Chondrocyte (in vitro differentiated cells): Measurements from ENCODE around the gene DNAJC27. TPM values are rescaled to one million over a fixed set of nuclear protein-coding genes. Genes with fewer than 3 reads are reported as not detected.

ENCODE experiments used
- DNase-seq: peaks from one replicate; pipeline ENCODE4 v3.0.0; 2021; ENCODE audit warnings: mixed read lengths, low spot score
- H3K27ac Mint-ChIP-seq: one replicate; pipeline ENCODE4 v1.8.0; 2021; ENCODE audit warnings: mild to moderate bottlenecking, moderate library complexity, mixed read lengths; ENCODE audit not compliant: unreplicated experiment
- H3K27me3 Mint-ChIP-seq: 2 replicates; pipeline ENCODE4 v1.8.0; 2021; ENCODE audit warnings: low read depth, mixed read lengths
- H3K36me3 Mint-ChIP-seq: 2 replicates; pipeline ENCODE4 v1.8.0; 2021; ENCODE audit warnings: low read depth, mixed read lengths
- H3K4me1 Mint-ChIP-seq: 2 replicates; pipeline ENCODE4 v1.8.0; 2021; ENCODE audit warnings: low read depth, mild to moderate bottlenecking, mixed read lengths
- H3K4me3 Mint-ChIP-seq: one replicate; pipeline ENCODE4 v1.8.0; 2021; ENCODE audit warnings: mild to moderate bottlenecking, moderate library complexity, mixed read lengths; ENCODE audit not compliant: unreplicated experiment
- H3K9me3 Mint-ChIP-seq: 2 replicates; pipeline ENCODE4 v1.8.0; 2021; ENCODE audit warnings: low read depth, mixed read lengths
- total RNA-seq: library from RNA; stranded (reverse); gene quantifications from 3 replicates; pipeline ENCODE4 v1.2.1, GENCODE V29; 2021
- TF ChIP-seq, protein P1 (sequence below): fragments of 200-600 bp; sonication (generic); IDR thresholded peaks from 2 replicates; pipeline ENCODE4 v1.5.0; 2021; ENCODE audit warnings: antibody characterized with exemption, mild to moderate bottlenecking, moderate library complexity

DNAJC27 gene
- total RNA-seq, 1 donor from 2014 or later, result 3.8 TPM

GRCh38 chr2:24958411-24958935 is 13.3 kb downstream of the DNAJC27 start:
- no peak for DNase-seq
- TF ChIP-seq, protein P1, sequence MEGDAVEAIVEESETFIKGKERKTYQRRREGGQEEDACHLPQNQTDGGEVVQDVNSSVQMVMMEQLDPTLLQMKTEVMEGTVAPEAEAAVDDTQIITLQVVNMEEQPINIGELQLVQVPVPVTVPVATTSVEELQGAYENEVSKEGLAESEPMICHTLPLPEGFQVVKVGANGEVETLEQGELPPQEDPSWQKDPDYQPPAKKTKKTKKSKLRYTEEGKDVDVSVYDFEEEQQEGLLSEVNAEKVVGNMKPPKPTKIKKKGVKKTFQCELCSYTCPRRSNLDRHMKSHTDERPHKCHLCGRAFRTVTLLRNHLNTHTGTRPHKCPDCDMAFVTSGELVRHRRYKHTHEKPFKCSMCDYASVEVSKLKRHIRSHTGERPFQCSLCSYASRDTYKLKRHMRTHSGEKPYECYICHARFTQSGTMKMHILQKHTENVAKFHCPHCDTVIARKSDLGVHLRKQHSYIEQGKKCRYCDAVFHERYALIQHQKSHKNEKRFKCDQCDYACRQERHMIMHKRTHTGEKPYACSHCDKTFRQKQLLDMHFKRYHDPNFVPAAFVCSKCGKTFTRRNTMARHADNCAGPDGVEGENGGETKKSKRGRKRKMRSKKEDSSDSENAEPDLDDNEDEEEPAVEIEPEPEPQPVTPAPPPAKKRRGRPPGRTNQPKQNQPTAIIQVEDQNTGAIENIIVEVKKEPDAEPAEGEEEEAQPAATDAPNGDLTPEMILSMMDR, result no peak
- no peaks in the 10 kb centered on the region for H3K4me1 Mint-ChIP-seq
- peaks cover 53% of the 10 kb centered on the region for H3K36me3 Mint-ChIP-seq
- peaks cover 11% of the 10 kb centered on the region for H3K9me3 Mint-ChIP-seq
- no peak overlapping the region for H3K4me3 Mint-ChIP-seq
- H3K27me3 Mint-ChIP-seq, result no peaks in the 10 kb centered on the region
- no peak overlapping the region for H3K27ac Mint-ChIP-seq

DNA sequence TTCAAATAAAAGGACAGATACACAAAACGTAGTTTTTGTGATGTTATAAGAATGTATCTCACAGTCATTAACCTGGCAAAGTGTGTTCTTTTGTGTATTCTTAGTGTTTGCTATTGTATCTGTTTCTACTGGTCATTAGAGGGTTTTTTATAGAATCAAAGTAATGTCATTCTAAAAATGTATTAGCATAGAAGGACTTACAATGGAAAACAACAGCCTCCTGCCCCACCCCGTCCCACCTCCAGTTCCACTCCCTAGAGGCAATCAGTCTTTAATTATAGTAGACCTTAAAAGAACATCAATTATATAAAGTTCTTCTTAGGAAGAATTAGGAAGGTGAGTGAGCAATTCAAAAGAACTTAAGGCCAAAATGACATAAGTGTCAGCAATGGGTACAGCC is 13.8 kb downstream of the DNAJC27 start:
- Mint-ChIP-seq H3K9me3 (peaks cover 11% of the 10 kb centered on the region), H3K36me3 (peaks cover 50% of the 10 kb centered on the region), H3K4me3 (no peak overlapping the region), H3K4me1 (no peaks in the 10 kb centered on the region), H3K27me3 (no peaks in the 10 kb centered on the region), H3K27ac (no peak overlapping the region)
- TF ChIP-seq, protein P1, result no peak
- no peak for DNase-seq

GRCh38 chr2:24957221-24957620 is 14.5 kb downstream of the DNAJC27 start:
- Mint-ChIP-seq H3K4me1 (no peaks in the 10 kb centered on the region), H3K36me3 (peaks cover 48% of the 10 kb centered on the region)
- DNase-seq, result no peak

GRCh38 chr2:24955921-24956320 is 15.8 kb downstream of the DNAJC27 start:
- Mint-ChIP-seq H3K27me3 (no peaks in the 10 kb centered on the region), H3K27ac (no peak overlapping the region), H3K9me3 (peaks cover 11% of the 10 kb centered on the region), H3K36me3 (peaks cover 49% of the 10 kb centered on the region), H3K4me1 (no peaks in the 10 kb centered on the region), H3K4me3 (no peak overlapping the region)
- TF ChIP-seq, protein P1, result no peak
- no peak for DNase-seq

More at GRCh38 chr2:24957221-24957620, 14.5 kb downstream of the DNAJC27 start:
- Mint-ChIP-seq H3K27me3 (no peaks in the 10 kb centered on the region), H3K9me3 (peaks cover 11% of the 10 kb centered on the region), H3K4me3 (no peak overlapping the region), H3K27ac (no peak overlapping the region)
- TF ChIP-seq, protein P1, result no peak

GRCh38 chr2:24955232-24955631 is 16.5 kb downstream of the DNAJC27 start:
- Mint-ChIP-seq H3K36me3 (peaks cover 50% of the 10 kb centered on the region), H3K9me3 (peaks cover 11% of the 10 kb centered on the region), H3K4me1 (no peaks in the 10 kb centered on the region), H3K27me3 (no peaks in the 10 kb centered on the region), H3K4me3 (no peak overlapping the region), H3K27ac (no peak overlapping the region)
- TF ChIP-seq, protein P1, result no peak
- DNase-seq, result no peak
